Femur (tissue), 1 donor: ENCODE measurements around the gene NFYB.
A peak's percentile ranks its signal among the peaks of the same experiment; 100 is the strongest.
"Not testable (repeated sequence)": the region's sequence is repeated elsewhere in the genome, so short reads cannot be mapped to it uniquely, and the experiment has no call there.

Source experiments
- DNase-seq: peaks from one replicate; pipeline ENCODE4 v3.0.0-alpha.2; 2017

NFYB gene

GRCh38 chr12:104114834-104115586 is 23.0 kb downstream of the NFYB start:
- DNase-seq, result not testable (repeated sequence)

- no peak for DNase-seq
These were observed 28.4 kb downstream of the NFYB start for GRCh38 chr12:104109446-104110271.

- peak; percentile 90 for DNase-seq
These were observed 29.1 kb downstream of the NFYB start for GRCh38 chr12:104108755-104109445.

- no peak for DNase-seq
These were observed 31.0 kb downstream of the NFYB start for GRCh38 chr12:104106965-104107364.

GRCh38 chr12:104105461-104105860 is 32.5 kb downstream of the NFYB start:
- DNase-seq, result no peak

- no peak for DNase-seq
These were observed 40.1 kb downstream of the NFYB start for GRCh38 chr12:104097954-104098353.

GRCh38 chr12:104095289-104095688 is 42.7 kb downstream of the NFYB start:
- DNase-seq, result no peak

- DNase-seq, result no peak
These were observed 43.7 kb downstream of the NFYB start for GRCh38 chr12:104094284-104094683.

- no peak for DNase-seq
These were observed 46.9 kb downstream of the NFYB start for GRCh38 chr12:104091136-104091535.

GRCh38 chr12:104090685-104091084 is 47.3 kb downstream of the NFYB start:
- no peak for DNase-seq

GRCh38 chr12:104083769-104084475 is 54.1 kb downstream of the NFYB start:
- DNase-seq, result no peak

- no peak for DNase-seq
These were observed 57.2 kb downstream of the NFYB start for GRCh38 chr12:104080764-104081163.

- no peak for DNase-seq
These were observed 59.0 kb downstream of the NFYB start for GRCh38 chr12:104079024-104079423.

- DNase-seq, result no peak
These were observed 64.3 kb downstream of the NFYB start for GRCh38 chr12:104073699-104074098.

GRCh38 chr12:104072099-104072498 is 65.9 kb downstream of the NFYB start:
- no peak for DNase-seq
